ENCODE measurements around the gene FAM219A.

DNA sequence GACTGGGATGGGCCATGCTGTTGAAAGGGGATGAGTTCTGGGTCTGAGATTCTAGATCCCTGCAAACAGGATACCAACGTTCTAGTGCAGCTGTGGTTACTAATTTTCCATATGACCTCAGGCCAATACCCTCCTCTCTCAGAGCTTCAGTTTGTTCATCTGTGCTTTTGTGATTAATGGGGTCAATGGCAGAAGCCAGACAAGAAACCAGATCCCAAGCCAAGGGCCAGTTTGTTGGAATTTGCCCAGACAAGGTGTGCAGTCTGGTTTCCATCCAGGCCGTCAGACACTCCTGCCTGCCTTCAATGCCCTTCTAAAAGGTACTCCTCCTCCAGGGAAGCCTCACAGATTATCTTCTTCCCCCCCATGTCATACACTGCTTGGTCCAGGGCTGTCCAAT lies 93.1 kb downstream of the FAM219A start:
- TF ChIP-seq, protein P1, sequence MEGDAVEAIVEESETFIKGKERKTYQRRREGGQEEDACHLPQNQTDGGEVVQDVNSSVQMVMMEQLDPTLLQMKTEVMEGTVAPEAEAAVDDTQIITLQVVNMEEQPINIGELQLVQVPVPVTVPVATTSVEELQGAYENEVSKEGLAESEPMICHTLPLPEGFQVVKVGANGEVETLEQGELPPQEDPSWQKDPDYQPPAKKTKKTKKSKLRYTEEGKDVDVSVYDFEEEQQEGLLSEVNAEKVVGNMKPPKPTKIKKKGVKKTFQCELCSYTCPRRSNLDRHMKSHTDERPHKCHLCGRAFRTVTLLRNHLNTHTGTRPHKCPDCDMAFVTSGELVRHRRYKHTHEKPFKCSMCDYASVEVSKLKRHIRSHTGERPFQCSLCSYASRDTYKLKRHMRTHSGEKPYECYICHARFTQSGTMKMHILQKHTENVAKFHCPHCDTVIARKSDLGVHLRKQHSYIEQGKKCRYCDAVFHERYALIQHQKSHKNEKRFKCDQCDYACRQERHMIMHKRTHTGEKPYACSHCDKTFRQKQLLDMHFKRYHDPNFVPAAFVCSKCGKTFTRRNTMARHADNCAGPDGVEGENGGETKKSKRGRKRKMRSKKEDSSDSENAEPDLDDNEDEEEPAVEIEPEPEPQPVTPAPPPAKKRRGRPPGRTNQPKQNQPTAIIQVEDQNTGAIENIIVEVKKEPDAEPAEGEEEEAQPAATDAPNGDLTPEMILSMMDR (IDR thresholded peaks at IDR 0.05; ENCODE audit: low read length) = no peak
- no peak for TF ChIP-seq EZH2 (IDR thresholded peaks at IDR 0.05; ENCODE audit: borderline replicate concordance, low read length)

Measured in OCI-LY1 (cell line).